ENCODE measurements around the gene P4HA2.

The P4HA2 gene

GRCh38 chr5:132266031-132266835 is 38.6 kb upstream of the P4HA2 start:
- ATAC-seq = no peak
- TF ChIP-seq ESRRG (CRISPR knock-in tag; IDR thresholded peaks at IDR 0.05) (no peak), ZC3H10 (CRISPR knock-in tag; IDR thresholded peaks at IDR 0.05) (no peak), ZNF70 (CRISPR knock-in tag; IDR thresholded peaks at IDR 0.05) (no peak), PPARA (CRISPR knock-in tag; IDR thresholded peaks at IDR 0.05; ENCODE audit: borderline replicate concordance) (no peak), SNAI2 (CRISPR knock-in tag; IDR thresholded peaks at IDR 0.05) (no peak), CREB5 (CRISPR knock-in tag; IDR thresholded peaks at IDR 0.05; ENCODE audit: low read depth) (no peak), RARB (CRISPR knock-in tag; IDR thresholded peaks at IDR 0.05) (no peak), TCF4 (CRISPR knock-in tag; IDR thresholded peaks at IDR 0.05; ENCODE audit: borderline replicate concordance) (no peak), ISL1 (CRISPR knock-in tag; IDR thresholded peaks at IDR 0.05) (no peak), ZNF565 (CRISPR knock-in tag; conservative IDR thresholded peaks at IDR 0.05; ENCODE audit: low read depth) (no peak), TSHZ2 (CRISPR knock-in tag; IDR thresholded peaks at IDR 0.05) (no peak), BACH2 (CRISPR knock-in tag; IDR thresholded peaks at IDR 0.05; ENCODE audit: borderline replicate concordance) (no peak), TOX (CRISPR knock-in tag; IDR thresholded peaks at IDR 0.05; ENCODE audit: borderline replicate concordance) (no peak), ZFP3 (CRISPR knock-in tag; IDR thresholded peaks at IDR 0.05) (no peak), GLIS3 (CRISPR knock-in tag; IDR thresholded peaks at IDR 0.05) (no peak)

GRCh38 chr5:132265336-132266030 is 37.8 kb upstream of the P4HA2 start:
- ATAC-seq = peak; percentile 82
- TF ChIP-seq ISL1 (CRISPR knock-in tag; IDR thresholded peaks at IDR 0.05) (peak; percentile 50), ZNF8 (CRISPR knock-in tag; IDR thresholded peaks at IDR 0.05) (no peak)

GRCh38 chr5:132264546-132265335 is 37.1 kb upstream of the P4HA2 start:
- ATAC-seq = no peak
- TF ChIP-seq ISL1 (CRISPR knock-in tag; IDR thresholded peaks at IDR 0.05) = no peak
- TF ChIP-seq ARNTL (CRISPR knock-in tag; IDR thresholded peaks at IDR 0.05; ENCODE audit: borderline replicate concordance, low read depth) = no peak
- no peak for TF ChIP-seq ZFP3 (CRISPR knock-in tag; IDR thresholded peaks at IDR 0.05)
- TF ChIP-seq POU6F1 (CRISPR knock-in tag; IDR thresholded peaks at IDR 0.05; ENCODE audit: borderline replicate concordance, low read depth) = no peak
- no peak for TF ChIP-seq ZFP30 (CRISPR knock-in tag; IDR thresholded peaks at IDR 0.05)
- no peak for TF ChIP-seq SNAI2 (CRISPR knock-in tag; IDR thresholded peaks at IDR 0.05)
- no peak for TF ChIP-seq TCF4 (CRISPR knock-in tag; IDR thresholded peaks at IDR 0.05; ENCODE audit: borderline replicate concordance)
- TF ChIP-seq BACH2 (CRISPR knock-in tag; IDR thresholded peaks at IDR 0.05; ENCODE audit: borderline replicate concordance) = no peak
- TF ChIP-seq TSHZ2 (CRISPR knock-in tag; IDR thresholded peaks at IDR 0.05) = no peak

Data from SK-N-SH treated with all-trans-retinoic acid at 6 μM for 48 hours (cell line).